Gastrocnemius medialis (tissue), 4 donors: Measurements from ENCODE around the gene PPP2R2C. TPM values are rescaled to one million over a fixed set of nuclear protein-coding genes. Genes with fewer than 3 reads are reported as not detected.

Experiments
- ATAC-seq, 2 donors: fragments of 150-250 bp; one replicate each; pipeline ENCODE4 v1.9.1; 2016
- DNase-seq, 2 donors: peaks; one replicate each; pipeline ENCODE4 v3.0.0-alpha.2; 2019
- H3K27ac ChIP-seq, 4 donors: fragments of 200-600 bp; sonication (generic); 1 replicate in 1 of 4; 2 replicates in 3 of 4; pipeline ENCODE4 v1.5.1; 2016 to 2018; ENCODE audit warnings: mild to moderate bottlenecking in 2 of 4, moderate library complexity in 1 of 4
- H3K27me3 ChIP-seq, 3 donors: fragments of 200-600 bp; sonication (generic) in 2 of 3; 1 replicate in 1 of 3; 2 replicates in 2 of 3; pipeline versions ENCODE4 v1.5.1 to v1.6.0; 2016 to 2019; ENCODE audit warnings: mild to moderate bottlenecking in 1 of 3, moderate library complexity in 1 of 3
- H3K36me3 ChIP-seq, 2 donors: fragments of 200-600 bp; sonication (generic) in 1 of 2; one replicate each; pipeline ENCODE4 v1.5.1; 2017 to 2018
- H3K4me1 ChIP-seq, 2 donors: fragments of 200-600 bp; sonication (generic) in 1 of 2; one replicate each; pipeline ENCODE4 v1.5.1; 2016 to 2017; ENCODE audit warnings: mild to moderate bottlenecking in 2 of 2
- H3K4me3 ChIP-seq, 4 donors: fragments of 200-600 bp; sonication (generic) in 3 of 4; 1 replicate in 1 of 4; 2 replicates in 3 of 4; pipeline ENCODE4 v1.5.1; 2016 to 2019; ENCODE audit warnings: mild to moderate bottlenecking in 2 of 4
- H3K9me3 ChIP-seq, 3 donors: fragments of 200-600 bp; sonication (generic) in 2 of 3; 1 replicate in 1 of 3; 2 replicates in 2 of 3; pipeline ENCODE4 v1.5.1; 2016 to 2019
- CTCF ChIP-seq, 5 experiments: fragments of 450-650 bp in 3 of 5; fragments of 200-600 bp in 2 of 5; sonication (generic) in 2 of 5; IDR thresholded peaks in 4 of 5; conservative IDR thresholded peaks in 1 of 5; 1 replicate in 4 of 5; 2 replicates in 1 of 5; pipeline ENCODE4 v1.5.1; 2016 to 2019; ENCODE audit warnings: antibody characterized with exemption in 5 of 5, mild to moderate bottlenecking in 3 of 5, moderate library complexity in 3 of 5
- POLR2A ChIP-seq, 2 donors: fragments of 450-650 bp; IDR thresholded peaks; one replicate each; pipeline ENCODE4 v1.6.1; 2017; ENCODE audit warnings: antibody characterized with exemption in 2 of 2, mild to moderate bottlenecking in 2 of 2, moderate library complexity in 2 of 2
- in situ Hi-C, 4 donors: fragments of 200-750 bp; cut with MboI; loops; one replicate each; pipeline versions ENCODE4 v1.15.0 to v1.8.0; 2017; ENCODE audit warnings: low sequenced_read_pairs in 4 of 4
- intact Hi-C: fragments of 100-400 bp; cut with DNase I; formaldehyde crosslinking; loops from one replicate; pipeline ENCODE4 v1.15.1; 2023; ENCODE audit warnings: low total_unique reads
- total RNA-seq, 4 donors: library from RNA; depleted of rRNA; stranded (reverse); fragments of >200 nt; gene quantifications; one replicate each; pipeline versions ENCODE4 v1.1.0 to v1.2.3, GENCODE V29; 2016

The PPP2R2C gene
- total RNA-seq, 4 donors from 2014 or later: 0.44 to 2.7 (median 0.62) TPM

GRCh38 chr4:6383929-6384328 is 88.5 kb downstream of the PPP2R2C start:
- H3K27me3 ChIP-seq: peaks cover 15 to 30% (median 28%) of the 10 kb centered on the region in 3 donors
- H3K4me1 ChIP-seq: no peaks in the 10 kb centered on the region
- DNase-seq (no peak), ATAC-seq (no peak)
- no peaks in the 10 kb centered on the region for H3K9me3 ChIP-seq
- H3K36me3 ChIP-seq: no peaks in the 10 kb centered on the region
- in situ Hi-C loops (no loop called here), intact Hi-C loops (no loop called here)
- H3K27ac ChIP-seq: no peak overlapping the region
- H3K4me3 ChIP-seq: no peak overlapping the region
- TF ChIP-seq CTCF (IDR thresholded peaks at IDR 0.05 in 4 of 5, conservative IDR thresholded peaks at IDR 0.05 in 1 of 5): no peak
- no peak for TF ChIP-seq POLR2A (IDR thresholded peaks at IDR 0.05)

- Histone ChIP-seq H3K36me3 (no peaks in the 10 kb centered on the region), H3K27ac (no peak overlapping the region), H3K4me1 (no peaks in the 10 kb centered on the region), H3K27me3 (peaks cover 15 to 30% (median 25%) of the 10 kb centered on the region in 3 donors), H3K4me3 (no peak overlapping the region), H3K9me3 (no peaks in the 10 kb centered on the region)
- DNase-seq (no peak), ATAC-seq (no peak)
- in situ Hi-C loops (no loop called here), intact Hi-C loops (no loop called here)
- TF ChIP-seq CTCF (IDR thresholded peaks at IDR 0.05 in 4 of 5, conservative IDR thresholded peaks at IDR 0.05 in 1 of 5): no peak
- TF ChIP-seq POLR2A (IDR thresholded peaks at IDR 0.05): no peak
These were observed 89.4 kb downstream of the PPP2R2C start for GRCh38 chr4:6383009-6383404.

- Histone ChIP-seq H3K9me3 (no peaks in the 10 kb centered on the region), H3K36me3 (no peaks in the 10 kb centered on the region), H3K27ac (no peak overlapping the region), H3K4me3 (no peak overlapping the region), H3K27me3 (peaks cover 15 to 30% (median 25%) of the 10 kb centered on the region in 3 donors), H3K4me1 (no peaks in the 10 kb centered on the region)
- intact Hi-C loops: no loop called here
- in situ Hi-C loops: no loop called here
- no peak for ATAC-seq
- no peak for DNase-seq
- TF ChIP-seq POLR2A (IDR thresholded peaks at IDR 0.05) (no peak), CTCF (IDR thresholded peaks at IDR 0.05 in 4 of 5, conservative IDR thresholded peaks at IDR 0.05 in 1 of 5) (no peak)
These were observed 90.8 kb downstream of the PPP2R2C start for GRCh38 chr4:6381571-6382123.

- no peaks in the 10 kb centered on the region for H3K9me3 ChIP-seq
- no peak overlapping the region for H3K27ac ChIP-seq
- ATAC-seq (no peak), DNase-seq (no peak)
- in situ Hi-C loops (no loop called here), intact Hi-C loops (no loop called here)
- H3K4me3 ChIP-seq: no peak overlapping the region
- H3K27me3 ChIP-seq: peaks cover 15 to 23% (median 22%) of the 10 kb centered on the region in 3 donors
- H3K4me1 ChIP-seq: no peaks in the 10 kb centered on the region
- no peak for TF ChIP-seq POLR2A (IDR thresholded peaks at IDR 0.05)
- no peak for TF ChIP-seq CTCF (IDR thresholded peaks at IDR 0.05 in 4 of 5, conservative IDR thresholded peaks at IDR 0.05 in 1 of 5)
- no peaks in the 10 kb centered on the region for H3K36me3 ChIP-seq
These were observed 91.5 kb downstream of the PPP2R2C start for GRCh38 chr4:6380746-6381410.
